BLaER1 (cell line): ENCODE measurements around the gene LMX1B.
A peak's percentile ranks its signal among the peaks of the same experiment; 100 is the strongest.
"Not testable (repeated sequence)": the region's sequence is repeated elsewhere in the genome, so short reads cannot be mapped to it uniquely, and the experiment has no call there.

Experiments
- H3K27ac ChIP-seq: shearing (Covaris generic); formaldehyde crosslinking; 2 replicates; pipeline ENCODE4 v1.8.1; 2022
- H3K27me3 ChIP-seq: shearing (Covaris generic); formaldehyde crosslinking; 2 replicates; pipeline ENCODE4 v1.8.1; 2022
- H3K36me3 ChIP-seq: shearing (Covaris generic); formaldehyde crosslinking; 2 replicates; pipeline ENCODE4 v1.8.1; 2022
- H3K4me1 ChIP-seq: shearing (Covaris generic); formaldehyde crosslinking; 2 replicates; pipeline ENCODE4 v1.8.1; 2022
- H3K4me2 ChIP-seq: shearing (Covaris generic); formaldehyde crosslinking; 2 replicates; pipeline ENCODE4 v1.8.1; 2022
- H3K4me3 ChIP-seq: shearing (Covaris generic); formaldehyde crosslinking; 2 replicates; pipeline ENCODE4 v1.8.1; 2022
- H3K9ac ChIP-seq: shearing (Covaris generic); formaldehyde crosslinking; 2 replicates; pipeline ENCODE4 v1.8.1; 2022
- H3K9me3 ChIP-seq: shearing (Covaris generic); formaldehyde crosslinking; 2 replicates; pipeline ENCODE4 v1.8.1; 2022
- H4K20me1 ChIP-seq: shearing (Covaris generic); formaldehyde crosslinking; 2 replicates; pipeline ENCODE4 v1.8.1; 2022
- Cebpa-rat ChIP-seq: shearing (Covaris generic); IDR thresholded peaks from 2 replicates; pipeline ENCODE4 v1.8.1; 2022

Gene LMX1B

DNA sequence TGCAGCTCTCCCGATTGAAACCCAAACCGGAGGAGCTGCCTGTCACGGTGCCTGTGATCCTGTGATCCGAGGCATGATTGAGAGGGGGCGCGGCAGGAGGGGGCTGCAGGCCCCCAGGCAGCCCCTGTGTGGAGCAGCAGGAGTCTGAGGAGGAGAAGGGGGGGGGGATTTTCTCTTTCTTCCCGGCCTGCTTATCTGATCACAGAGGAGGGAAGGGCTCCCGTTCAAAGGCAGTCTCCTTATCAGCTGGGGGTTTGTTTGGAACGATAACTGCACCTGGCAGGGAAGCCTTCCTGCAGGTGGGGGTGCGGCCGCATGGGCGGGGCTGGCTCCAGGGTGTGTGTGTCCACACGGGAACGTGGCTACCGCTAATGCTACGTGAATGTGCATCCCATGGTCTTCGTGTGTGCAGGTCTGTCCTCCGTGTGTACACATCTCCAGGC lies 38.4 kb downstream of the LMX1B start:
- no peak overlapping the region for H3K9ac ChIP-seq
- H3K4me2 ChIP-seq = no peak overlapping the region
- no peaks in the 10 kb centered on the region; the same call in 1 of the 2 replicates for H4K20me1 ChIP-seq
- no peaks in the 10 kb centered on the region for H3K9me3 ChIP-seq
- no peak overlapping the region for H3K4me3 ChIP-seq
- H3K27me3 ChIP-seq = peaks cover 62% of the 10 kb centered on the region
- H3K4me1 ChIP-seq = peaks cover 35% of the 10 kb centered on the region
- H3K36me3 ChIP-seq = no peaks in the 10 kb centered on the region
- no peak for TF ChIP-seq Cebpa-rat
- H3K27ac ChIP-seq = no peak overlapping the region

DNA sequence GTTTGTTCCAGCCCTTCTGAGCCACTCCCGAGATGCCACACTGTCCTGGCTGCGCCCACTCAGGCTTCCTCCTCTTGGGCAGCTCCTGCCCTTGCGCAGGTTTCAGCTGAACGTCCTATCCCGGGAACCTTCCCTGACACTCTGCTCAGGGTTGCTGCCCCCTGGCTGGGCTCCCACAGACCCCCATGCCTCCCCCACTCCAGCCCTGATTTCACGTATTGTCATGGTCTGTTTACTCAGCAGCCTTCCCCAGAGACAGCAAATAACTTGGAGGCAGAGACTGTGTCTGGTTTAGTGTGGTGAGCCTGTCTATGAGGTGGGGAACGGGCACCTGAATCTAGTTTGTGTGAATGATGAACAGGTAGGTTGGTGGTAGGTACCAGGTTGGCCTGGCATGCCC lies 40.4 kb downstream of the LMX1B start:
- Histone ChIP-seq H3K9me3 (no peaks in the 10 kb centered on the region), H3K4me1 (peaks cover 25% of the 10 kb centered on the region), H3K9ac (no peak overlapping the region), H3K4me3 (no peak overlapping the region), H3K4me2 (peak overlapping the region; percentile 52), H4K20me1 (no peaks in the 10 kb centered on the region; the same call in 1 of the 2 replicates), H3K36me3 (no peaks in the 10 kb centered on the region), H3K27ac (no peak overlapping the region), H3K27me3 (peaks cover 44% of the 10 kb centered on the region)
- no peak for TF ChIP-seq Cebpa-rat

DNA sequence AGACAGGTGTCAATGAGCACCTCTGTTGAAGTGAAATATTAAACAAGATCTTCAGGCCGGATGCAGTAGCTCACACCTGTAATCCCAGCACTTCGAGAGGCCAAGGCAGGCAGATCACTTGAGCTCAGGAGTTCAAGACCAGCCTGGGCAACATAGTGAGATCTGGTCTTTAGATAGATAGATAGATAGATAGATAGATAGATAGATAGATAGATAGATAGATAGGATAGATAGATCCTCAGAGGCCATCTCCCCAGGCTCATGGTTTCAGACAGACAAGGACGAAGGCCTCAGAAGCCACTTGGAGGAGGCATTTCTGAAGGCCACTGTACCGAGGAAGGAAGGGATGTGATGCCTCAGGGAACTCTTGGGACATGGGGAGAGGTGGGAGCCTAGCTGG lies 42.5 kb downstream of the LMX1B start:
- H3K4me2 ChIP-seq = not testable (repeated sequence)

DNA sequence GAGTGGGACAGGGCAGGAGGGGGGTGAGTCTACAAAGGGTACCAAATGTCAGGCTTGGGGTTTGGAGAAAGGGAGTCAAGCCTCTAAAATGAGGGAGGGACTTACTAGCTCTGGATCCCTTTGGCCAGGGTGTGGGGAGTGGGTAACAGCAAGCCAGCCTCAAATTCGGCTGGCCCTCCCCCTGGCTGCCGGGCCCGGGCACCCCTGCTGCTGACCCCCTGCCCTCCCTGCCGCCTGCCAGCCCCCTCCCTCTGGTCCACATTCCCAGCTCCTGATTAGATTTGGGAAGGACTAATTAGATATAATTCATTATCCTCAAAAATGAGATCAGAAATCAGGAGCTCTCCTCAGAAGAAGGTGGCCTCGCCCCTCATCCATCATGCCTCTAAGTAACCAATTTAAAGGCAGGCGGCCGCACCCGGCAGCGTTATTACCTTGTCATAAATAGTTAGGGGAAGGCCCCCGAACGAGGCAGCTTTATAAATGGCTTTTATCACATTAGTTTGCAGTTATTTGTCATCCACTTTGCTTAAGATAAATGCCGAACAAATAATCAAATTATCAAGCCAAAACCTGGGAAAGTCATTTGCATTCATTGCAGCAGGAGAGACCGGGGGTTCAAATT lies 44.6 kb downstream of the LMX1B start:
- H3K27ac ChIP-seq = no peak overlapping the region
- no peaks in the 10 kb centered on the region for H3K9me3 ChIP-seq
- no peaks in the 10 kb centered on the region for H4K20me1 ChIP-seq
- peaks cover 34% of the 10 kb centered on the region for H3K4me1 ChIP-seq
- H3K9ac ChIP-seq = no peak overlapping the region
- no peak overlapping the region for H3K4me2 ChIP-seq
- H3K4me3 ChIP-seq = no peak overlapping the region
- H3K36me3 ChIP-seq = no peaks in the 10 kb centered on the region
- peaks cover 2% of the 10 kb centered on the region; the same call in 1 of the 2 replicates for H3K27me3 ChIP-seq
- no peak for TF ChIP-seq Cebpa-rat

More for the DNA sequence above, 42.5 kb downstream of the LMX1B start:
- H3K4me1 ChIP-seq = peaks cover 25% of the 10 kb centered on the region
- H3K27me3 ChIP-seq = peaks cover 23% of the 10 kb centered on the region
- not testable (repeated sequence) for H3K9ac ChIP-seq, H4K20me1 ChIP-seq, H3K9me3 ChIP-seq, H3K4me3 ChIP-seq, H3K27ac ChIP-seq, H3K36me3 ChIP-seq

DNA sequence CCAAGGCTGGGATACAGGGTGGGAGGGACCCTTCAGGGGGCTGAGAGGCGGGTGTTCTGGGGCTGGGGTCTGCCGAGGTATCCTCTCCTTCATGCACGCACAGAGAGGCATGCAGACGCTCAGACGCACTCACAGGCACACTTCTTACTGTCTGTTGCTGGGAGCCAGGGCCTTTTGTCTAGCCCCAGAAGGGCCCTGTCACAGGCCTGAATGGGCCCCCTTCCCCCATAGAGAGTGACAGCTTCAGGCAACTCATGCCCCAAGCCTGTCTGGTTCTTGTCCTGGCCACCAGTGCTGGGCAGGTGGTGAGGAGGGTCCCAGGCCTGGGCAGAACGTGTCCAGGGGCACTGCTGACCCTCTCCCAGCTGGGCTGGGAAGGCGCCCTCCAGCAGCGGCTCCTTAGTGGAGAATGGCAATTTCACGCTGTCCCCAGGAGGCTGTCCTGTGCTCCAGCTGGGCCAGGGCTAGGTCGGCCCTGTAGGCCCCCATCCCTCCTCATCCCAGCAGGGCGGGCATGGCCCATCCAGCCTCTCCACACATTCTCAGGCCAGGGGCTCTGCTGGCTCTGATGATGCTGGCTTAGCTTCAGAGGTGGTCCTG lies 45.3 kb downstream of the LMX1B start:
- H3K4me2 ChIP-seq = no peak overlapping the region
- H3K9ac ChIP-seq = no peak overlapping the region
- H3K4me1 ChIP-seq = peaks cover 39% of the 10 kb centered on the region
- H3K36me3 ChIP-seq = no peaks in the 10 kb centered on the region
- H3K9me3 ChIP-seq = no peaks in the 10 kb centered on the region
- TF ChIP-seq Cebpa-rat = no peak
- H4K20me1 ChIP-seq = no peaks in the 10 kb centered on the region
- no peaks in the 10 kb centered on the region; the same call in 1 of the 2 replicates for H3K27me3 ChIP-seq
- no peak overlapping the region for H3K27ac ChIP-seq
- H3K4me3 ChIP-seq = no peak overlapping the region

DNA sequence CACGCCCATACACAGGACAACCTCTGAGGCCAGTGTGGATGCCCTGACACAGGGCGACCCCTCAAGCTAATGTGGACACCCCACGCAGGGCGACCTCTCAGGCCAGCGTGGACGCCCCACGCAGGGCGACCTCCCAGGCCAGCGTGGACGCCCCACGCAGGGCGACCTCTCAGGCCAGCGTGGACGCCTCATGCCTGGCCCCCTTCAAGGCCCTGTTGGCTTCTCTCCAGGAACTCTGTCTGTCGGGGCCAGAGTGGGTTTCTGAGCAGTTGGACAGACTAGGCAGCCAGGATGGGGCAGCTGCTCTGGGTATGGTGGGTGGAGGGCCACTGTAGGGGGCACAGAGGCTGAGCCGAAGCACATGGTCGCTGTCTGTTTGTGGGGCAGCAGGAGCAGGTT lies 47.4 kb downstream of the LMX1B start:
- H4K20me1 ChIP-seq = no peaks in the 10 kb centered on the region
- no peak overlapping the region for H3K4me3 ChIP-seq
- H3K9ac ChIP-seq = no peak overlapping the region
- H3K4me2 ChIP-seq = no peak overlapping the region
- TF ChIP-seq Cebpa-rat = no peak
- H3K36me3 ChIP-seq = no peaks in the 10 kb centered on the region
- no peaks in the 10 kb centered on the region for H3K27me3 ChIP-seq
- H3K27ac ChIP-seq = no peak overlapping the region
- peaks cover 46% of the 10 kb centered on the region for H3K4me1 ChIP-seq
- H3K9me3 ChIP-seq = no peaks in the 10 kb centered on the region

DNA sequence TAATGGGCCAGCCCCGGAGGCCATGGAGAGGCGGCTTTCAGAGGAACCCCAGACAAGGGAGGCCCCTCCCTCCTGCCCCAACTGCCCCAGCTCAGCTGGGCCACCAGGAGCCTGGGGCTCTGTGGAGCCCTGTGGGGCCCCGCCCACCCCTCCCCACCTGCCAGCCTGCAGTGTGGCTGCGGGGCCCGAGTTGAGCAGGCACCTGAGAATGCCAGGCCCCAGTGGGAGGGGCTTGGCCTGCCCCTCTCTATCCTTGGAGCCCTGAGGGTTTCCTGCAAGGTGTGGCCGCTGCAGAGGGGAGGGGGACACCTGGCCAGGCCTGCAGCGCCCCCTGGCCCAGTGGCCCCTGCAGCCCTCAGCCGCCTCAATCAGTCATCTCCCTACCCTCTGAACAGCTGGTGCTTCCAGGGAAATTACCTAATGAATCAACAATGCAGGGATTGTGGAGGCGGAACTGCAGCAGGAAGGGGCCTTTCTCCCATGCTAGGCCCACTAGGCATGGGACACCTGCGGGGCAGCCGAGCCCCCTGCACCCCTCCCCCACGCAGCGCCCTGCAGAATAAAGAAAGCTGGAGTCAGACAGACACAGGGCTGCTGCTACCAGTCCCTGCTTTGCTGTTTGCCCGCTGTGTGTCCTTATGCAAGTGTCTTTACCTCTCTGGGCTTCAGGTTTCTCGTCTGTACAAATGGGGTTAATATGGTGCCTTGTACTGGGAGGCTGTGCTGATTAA lies 48.0 kb downstream of the LMX1B start:
- H4K20me1 ChIP-seq = no peaks in the 10 kb centered on the region
- H3K27ac ChIP-seq = no peak overlapping the region
- no peak overlapping the region for H3K9ac ChIP-seq
- no peaks in the 10 kb centered on the region for H3K36me3 ChIP-seq
- peak overlapping the region; percentile 90; the same call in 1 of the 2 replicates for H3K4me2 ChIP-seq
- H3K4me1 ChIP-seq = peaks cover 52% of the 10 kb centered on the region
- H3K4me3 ChIP-seq = no peak overlapping the region
- no peaks in the 10 kb centered on the region for H3K9me3 ChIP-seq
- no peak for TF ChIP-seq Cebpa-rat
- H3K27me3 ChIP-seq = no peaks in the 10 kb centered on the region

DNA sequence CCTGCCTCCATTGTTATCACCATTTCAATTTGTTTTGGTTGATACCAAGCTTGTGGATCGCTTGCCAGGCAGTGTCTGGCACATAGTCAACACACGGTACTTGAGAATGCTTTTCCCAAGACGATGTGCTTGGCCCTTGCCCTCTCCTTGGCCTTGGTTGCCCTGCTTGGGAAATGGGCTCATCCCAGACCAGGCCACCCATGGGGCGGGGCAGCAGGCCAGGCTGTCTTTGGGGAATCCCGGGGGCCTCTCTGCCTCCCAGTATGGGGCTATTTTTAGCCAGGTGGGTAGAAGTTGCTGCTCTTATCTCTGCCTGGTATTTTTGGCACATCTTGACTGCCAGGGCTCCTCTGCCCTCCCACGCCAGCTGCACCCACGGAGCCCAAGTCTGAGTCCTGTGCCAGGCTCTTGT lies 49.9 kb downstream of the LMX1B start:
- Histone ChIP-seq H3K27ac (peak overlapping the region; percentile 73; the same call in 1 of the 2 replicates), H3K4me3 (peak overlapping the region; percentile 23), H3K36me3 (no peaks in the 10 kb centered on the region), H3K9ac (peak overlapping the region; percentile 18; the same call in 1 of the 2 replicates), H4K20me1 (no peaks in the 10 kb centered on the region), H3K9me3 (no peaks in the 10 kb centered on the region), H3K4me2 (peak overlapping the region; percentile 90), H3K27me3 (no peaks in the 10 kb centered on the region), H3K4me1 (peaks cover 66% of the 10 kb centered on the region)
- no peak for TF ChIP-seq Cebpa-rat

DNA sequence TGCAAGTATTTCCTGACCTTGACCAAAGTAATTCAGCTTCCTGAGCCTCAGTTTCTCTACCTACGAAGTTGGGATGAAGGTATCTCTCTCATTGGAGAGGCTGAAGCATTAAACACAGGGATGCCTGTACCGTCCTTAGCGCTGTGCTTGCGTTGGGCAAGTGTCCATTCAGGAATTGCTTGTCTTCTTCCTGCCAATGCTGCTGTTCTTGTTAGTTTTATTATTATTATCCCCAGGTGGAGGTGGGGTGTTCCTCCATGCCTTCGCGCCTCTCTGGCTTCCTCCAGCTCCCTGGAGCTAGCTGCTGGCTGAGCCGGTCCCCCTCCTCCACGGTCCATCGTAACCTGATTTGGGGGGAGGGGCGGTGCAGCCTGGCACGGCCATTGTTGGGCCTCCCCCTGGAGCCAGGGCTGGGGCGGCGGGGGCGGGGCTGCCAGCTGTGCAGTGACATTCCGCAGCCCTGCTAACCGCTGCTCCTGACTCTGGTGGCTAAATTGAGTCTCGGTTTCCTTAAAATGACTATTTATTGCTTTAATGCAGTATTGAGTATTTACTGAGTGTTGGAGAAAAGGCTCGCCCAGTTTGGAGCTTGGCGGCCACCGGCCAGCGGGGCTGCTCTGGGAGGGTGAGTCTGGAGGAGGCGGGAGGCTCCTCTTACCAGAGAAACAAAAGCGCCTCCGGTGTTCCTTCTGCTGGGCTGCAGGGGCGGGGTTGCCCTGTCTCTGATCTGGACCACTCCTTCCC lies 51.3 kb downstream of the LMX1B start:
- no peaks in the 10 kb centered on the region for H4K20me1 ChIP-seq
- peak overlapping the region; percentile 55; the same call in 1 of the 2 replicates for H3K27ac ChIP-seq
- H3K9ac ChIP-seq = peak overlapping the region; percentile 58
- peaks cover 66% of the 10 kb centered on the region for H3K4me1 ChIP-seq
- peak overlapping the region; percentile 90 for H3K4me2 ChIP-seq
- H3K4me3 ChIP-seq = peak overlapping the region; percentile 23
- H3K36me3 ChIP-seq = no peaks in the 10 kb centered on the region
- no peak for TF ChIP-seq Cebpa-rat
- H3K27me3 ChIP-seq = no peaks in the 10 kb centered on the region
- H3K9me3 ChIP-seq = no peaks in the 10 kb centered on the region
